Lower lobe of right lung (tissue), 2 donors: ENCODE measurements around the gene PIK3R1. TPM values are rescaled to one million over a fixed set of nuclear protein-coding genes. Genes with fewer than 3 reads are reported as not detected.

Experiments used
- ATAC-seq, 2 donors: fragments of 200-7000 bp; cut with Tn5 transposase; one replicate each; pipeline ENCODE4 v1.9.1; 2020 to 2022; ENCODE audit warnings: mild to moderate bottlenecking in 2 of 2, moderate library complexity in 2 of 2
- DNase-seq: peaks from one replicate; pipeline ENCODE4 v3.0.0-alpha.2; 2020
- H3K27ac ChIP-seq: fragments of 200-600 bp; one replicate; pipeline ENCODE4 v1.8.0; 2022
- H3K27me3 ChIP-seq: fragments of 200-600 bp; one replicate; pipeline ENCODE4 v1.8.0; 2022; ENCODE audit warnings: low read depth
- H3K36me3 ChIP-seq: fragments of 200-600 bp; one replicate; pipeline ENCODE4 v1.8.0; 2022; ENCODE audit warnings: mild to moderate bottlenecking
- H3K4me1 ChIP-seq: fragments of 200-600 bp; one replicate; pipeline ENCODE4 v1.8.0; 2022
- H3K4me3 ChIP-seq: fragments of 200-600 bp; one replicate; pipeline ENCODE4 v1.8.0; 2022; ENCODE audit warnings: mild to moderate bottlenecking
- H3K9me3 ChIP-seq: fragments of 200-600 bp; one replicate; pipeline ENCODE4 v1.8.0; 2022
- CTCF ChIP-seq: fragments of 200-600 bp; IDR thresholded peaks from one replicate; pipeline ENCODE4 v1.8.0; 2022; ENCODE audit warnings: antibody characterized with exemption, mild to moderate bottlenecking
- intact Hi-C: fragments of 100-400 bp; cut with DNase I; formaldehyde crosslinking; loops from one replicate; pipeline ENCODE4 v1.11.0; 2022
- total RNA-seq: library from RNA; stranded (reverse); fragmentation: NEBNext Ultra II Directional; extraction: Animal tissue kit (Norgen Biotek cat#: 25700); gene quantifications from one replicate; pipeline ENCODE4 v1.2.1, GENCODE V29; 2021
- donor health status: DM: no; HTN: yes; CAD: no; lungs with severe emphysema.

PIK3R1 gene
- total RNA-seq, 1 donor from 2014 or later = 122 TPM

- no peak for TF ChIP-seq CTCF
- no peaks in the 10 kb centered on the region for H3K36me3 ChIP-seq
- no peaks in the 10 kb centered on the region for H3K9me3 ChIP-seq
- intact Hi-C loops = no loop called here
- ATAC-seq (peak in 1 of 2 donors; percentile 25), DNase-seq (no peak)
- no peaks in the 10 kb centered on the region for H3K27me3 ChIP-seq
- H3K4me1 ChIP-seq = peaks cover 96% of the 10 kb centered on the region
- H3K4me3 ChIP-seq = no peak overlapping the region
- H3K27ac ChIP-seq = peak overlapping the region; percentile 34
These were observed 50.9 kb downstream of the PIK3R1 start for GRCh38 chr5:68266457-68266856.

- H3K4me1 ChIP-seq = peaks cover 91% of the 10 kb centered on the region
- H3K36me3 ChIP-seq = no peaks in the 10 kb centered on the region
These were observed 51.5 kb downstream of the PIK3R1 start for GRCh38 chr5:68267066-68267465.

GRCh38 chr5:68268101-68268851 lies 52.7 kb downstream of the PIK3R1 start:
- Histone ChIP-seq H3K27me3 (no peaks in the 10 kb centered on the region), H3K36me3 (no peaks in the 10 kb centered on the region), H3K4me3 (no peak overlapping the region), H3K27ac (no peak overlapping the region), H3K4me1 (peaks cover 83% of the 10 kb centered on the region), H3K9me3 (no peaks in the 10 kb centered on the region)
- TF ChIP-seq CTCF = no peak
- DNase-seq (no peak), ATAC-seq (no peak)
- intact Hi-C loops = no loop called here

More at GRCh38 chr5:68267066-68267465, 51.5 kb downstream of the PIK3R1 start:
- ATAC-seq (no peak), DNase-seq (no peak)
- peak overlapping the region; percentile 34 for H3K27ac ChIP-seq
- H3K27me3 ChIP-seq = no peaks in the 10 kb centered on the region
- H3K9me3 ChIP-seq = no peaks in the 10 kb centered on the region
- TF ChIP-seq CTCF = no peak
- H3K4me3 ChIP-seq = no peak overlapping the region
- intact Hi-C loops = no loop called here

GRCh38 chr5:68268852-68269130 lies 53.2 kb downstream of the PIK3R1 start:
- DNase-seq = no peak
- no peak overlapping the region for H3K4me3 ChIP-seq
- no peak for ATAC-seq
- H3K27ac ChIP-seq = no peak overlapping the region
- intact Hi-C loops = no loop called here
- peaks cover 5% of the 10 kb centered on the region for H3K36me3 ChIP-seq
- TF ChIP-seq CTCF = no peak
- H3K4me1 ChIP-seq = peaks cover 82% of the 10 kb centered on the region
- H3K9me3 ChIP-seq = no peaks in the 10 kb centered on the region
- no peaks in the 10 kb centered on the region for H3K27me3 ChIP-seq

GRCh38 chr5:68269820-68270219 lies 54.3 kb downstream of the PIK3R1 start:
- DNase-seq (no peak), ATAC-seq (no peak)
- intact Hi-C loops = no loop called here
- H3K36me3 ChIP-seq = peaks cover 15% of the 10 kb centered on the region
- H3K27ac ChIP-seq = no peak overlapping the region
- H3K4me3 ChIP-seq = no peak overlapping the region
- peaks cover 75% of the 10 kb centered on the region for H3K4me1 ChIP-seq
- no peak for TF ChIP-seq CTCF
- H3K27me3 ChIP-seq = no peaks in the 10 kb centered on the region
- no peaks in the 10 kb centered on the region for H3K9me3 ChIP-seq
